RWPE2 (cell line): ENCODE results near the gene TREM1.

Experiments used
- ATAC-seq: fragments of 200-7000 bp; cut with Tn5 transposase; 3 replicates; pipeline ENCODE4 v1.9.1; 2021; ENCODE audit warnings: low read depth
- DNase-seq: peaks from one replicate; pipeline ENCODE4 v3.0.0-alpha.2; 2020; ENCODE audit warnings: low spot score
- H3K27ac ChIP-seq: fragments of 450-650 bp; 2 replicates; pipeline ENCODE4 v1.5.1; 2017; ENCODE audit warnings: mild to moderate bottlenecking; ENCODE audit not compliant: poor library complexity, severe bottlenecking
- H3K27me3 ChIP-seq: fragments of 250-450 bp; sonication (Bioruptor Pico); 2 replicates; pipeline ENCODE4 v1.5.1; 2021; ENCODE audit warnings: mild to moderate bottlenecking, moderate library complexity; ENCODE audit not compliant: insufficient read depth, poor library complexity, severe bottlenecking
- H3K36me3 ChIP-seq: fragments of 250-450 bp; sonication (Bioruptor Pico); 2 replicates; pipeline ENCODE4 v1.5.1; 2020; ENCODE audit warnings: low read depth, mild to moderate bottlenecking, moderate library complexity
- H3K4me1 ChIP-seq: fragments of 250-450 bp; sonication (Bioruptor Pico); 2 replicates; pipeline ENCODE4 v1.5.1; 2021; ENCODE audit warnings: mild to moderate bottlenecking, moderate library complexity; ENCODE audit not compliant: insufficient read depth, poor library complexity, severe bottlenecking
- H3K4me3 ChIP-seq: fragments of 250-450 bp; sonication (Bioruptor Pico); 2 replicates; pipeline ENCODE4 v1.5.1; 2021; ENCODE audit warnings: mild to moderate bottlenecking, moderate library complexity; ENCODE audit not compliant: severe bottlenecking
- H3K9me3 ChIP-seq: fragments of 250-450 bp; sonication (Bioruptor Pico); 2 replicates; pipeline ENCODE4 v1.5.1; 2021; ENCODE audit warnings: mild to moderate bottlenecking, moderate library complexity; ENCODE audit not compliant: severe bottlenecking
- TF ChIP-seq, protein P1 (sequence below): fragments of 450-650 bp; IDR thresholded peaks from one replicate; pipeline ENCODE4 v1.5.1; 2017; ENCODE audit warnings: mild to moderate bottlenecking, moderate library complexity; ENCODE audit not compliant: poor library complexity, severe bottlenecking

TREM1 gene

GRCh38 chr6:41256383-41256782 lies 30.1 kb downstream of the TREM1 start:
- TF ChIP-seq, protein P1, sequence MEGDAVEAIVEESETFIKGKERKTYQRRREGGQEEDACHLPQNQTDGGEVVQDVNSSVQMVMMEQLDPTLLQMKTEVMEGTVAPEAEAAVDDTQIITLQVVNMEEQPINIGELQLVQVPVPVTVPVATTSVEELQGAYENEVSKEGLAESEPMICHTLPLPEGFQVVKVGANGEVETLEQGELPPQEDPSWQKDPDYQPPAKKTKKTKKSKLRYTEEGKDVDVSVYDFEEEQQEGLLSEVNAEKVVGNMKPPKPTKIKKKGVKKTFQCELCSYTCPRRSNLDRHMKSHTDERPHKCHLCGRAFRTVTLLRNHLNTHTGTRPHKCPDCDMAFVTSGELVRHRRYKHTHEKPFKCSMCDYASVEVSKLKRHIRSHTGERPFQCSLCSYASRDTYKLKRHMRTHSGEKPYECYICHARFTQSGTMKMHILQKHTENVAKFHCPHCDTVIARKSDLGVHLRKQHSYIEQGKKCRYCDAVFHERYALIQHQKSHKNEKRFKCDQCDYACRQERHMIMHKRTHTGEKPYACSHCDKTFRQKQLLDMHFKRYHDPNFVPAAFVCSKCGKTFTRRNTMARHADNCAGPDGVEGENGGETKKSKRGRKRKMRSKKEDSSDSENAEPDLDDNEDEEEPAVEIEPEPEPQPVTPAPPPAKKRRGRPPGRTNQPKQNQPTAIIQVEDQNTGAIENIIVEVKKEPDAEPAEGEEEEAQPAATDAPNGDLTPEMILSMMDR = no peak
- DNase-seq (no peak), ATAC-seq (no peak)
- Histone ChIP-seq H3K4me1 (peaks cover 14% of the 10 kb centered on the region), H3K27me3 (no peaks in the 10 kb centered on the region), H3K4me3 (no peak overlapping the region), H3K9me3 (no peaks in the 10 kb centered on the region), H3K27ac (peak overlapping the region; percentile 73), H3K36me3 (no peaks in the 10 kb centered on the region)

GRCh38 chr6:41255638-41256246 lies 30.7 kb downstream of the TREM1 start:
- no peak for ATAC-seq

DNA sequence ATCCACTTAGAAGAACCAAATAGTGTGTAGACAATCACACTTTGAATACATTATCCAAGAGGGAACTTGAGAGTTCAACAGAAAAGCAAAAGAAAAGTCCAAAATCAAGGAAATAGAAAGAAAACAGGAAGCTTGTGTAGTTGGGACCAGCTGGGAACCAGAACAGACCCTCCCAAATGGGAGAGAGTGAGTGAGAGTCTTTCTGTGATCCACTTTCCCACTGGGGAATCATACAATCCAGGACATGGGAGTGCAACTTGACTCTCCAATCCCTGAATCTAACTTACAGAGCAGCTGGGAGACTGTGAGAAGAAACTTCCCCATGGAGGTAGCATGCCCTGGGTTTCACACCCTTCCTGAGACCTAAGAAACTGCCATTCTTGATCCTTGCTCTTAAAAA lies 31.4 kb downstream of the TREM1 start:
- no peak for ATAC-seq
- H3K27me3 ChIP-seq = no peaks in the 10 kb centered on the region
- no peak for DNase-seq
- no peak overlapping the region for H3K27ac ChIP-seq
- H3K4me1 ChIP-seq = peaks cover 14% of the 10 kb centered on the region
- H3K9me3 ChIP-seq = no peaks in the 10 kb centered on the region
- H3K4me3 ChIP-seq = no peak overlapping the region
- H3K36me3 ChIP-seq = no peaks in the 10 kb centered on the region
- TF ChIP-seq, protein P1 = no peak

More at GRCh38 chr6:41255638-41256246, 30.7 kb downstream of the TREM1 start:
- no peak for DNase-seq
- Histone ChIP-seq H3K4me3 (no peak overlapping the region), H3K9me3 (no peaks in the 10 kb centered on the region), H3K27ac (no peak overlapping the region), H3K27me3 (no peaks in the 10 kb centered on the region), H3K36me3 (no peaks in the 10 kb centered on the region), H3K4me1 (peaks cover 14% of the 10 kb centered on the region)
- TF ChIP-seq, protein P1 = no peak

DNA sequence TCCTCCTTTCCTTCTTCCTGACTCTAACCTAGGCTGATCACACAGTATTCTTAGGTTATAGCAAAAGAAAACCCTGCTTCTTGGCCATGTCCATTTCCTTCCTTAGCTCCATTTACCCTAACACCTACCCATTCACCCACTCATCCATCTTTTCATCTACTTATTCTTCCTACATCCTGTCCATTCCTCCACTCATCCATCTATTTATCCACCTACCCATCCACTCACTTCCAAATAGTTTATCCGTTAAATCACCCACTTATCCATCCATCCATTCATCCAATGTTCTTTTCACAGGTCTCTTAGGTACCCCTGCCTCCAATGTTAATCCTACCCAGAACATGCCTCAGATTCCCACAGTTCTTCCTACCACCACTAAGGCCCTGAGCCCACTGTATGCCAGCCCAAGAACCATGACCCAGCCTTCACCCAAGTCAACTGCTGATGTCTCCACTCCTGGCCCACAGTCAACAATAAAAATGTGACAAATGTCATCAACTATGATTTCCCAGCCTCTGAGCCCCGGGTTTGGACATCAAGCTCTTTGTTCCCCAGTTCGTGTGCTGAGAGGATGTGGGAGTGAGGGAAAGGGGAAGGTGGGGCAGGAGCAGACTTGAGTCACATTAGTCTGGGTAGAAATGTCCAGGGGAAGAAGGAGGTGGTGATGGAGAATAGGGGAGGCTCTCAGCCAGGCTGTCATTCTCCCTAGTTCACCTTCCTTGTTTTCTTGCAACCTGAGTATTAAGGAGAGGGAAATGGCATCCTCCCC lies 33.9 kb downstream of the TREM1 start:
- TF ChIP-seq, protein P1 = no peak
- Histone ChIP-seq H3K27ac (no peak overlapping the region), H3K4me1 (peaks cover 11% of the 10 kb centered on the region), H3K9me3 (no peaks in the 10 kb centered on the region), H3K36me3 (no peaks in the 10 kb centered on the region), H3K27me3 (no peaks in the 10 kb centered on the region), H3K4me3 (no peak overlapping the region)
- ATAC-seq = no peak
- no peak for DNase-seq
